Measurements from ENCODE around the gene ERAS. TPM values are rescaled to one million over a fixed set of nuclear protein-coding genes. Genes with fewer than 3 reads are reported as not detected.

ERAS gene, protein sequence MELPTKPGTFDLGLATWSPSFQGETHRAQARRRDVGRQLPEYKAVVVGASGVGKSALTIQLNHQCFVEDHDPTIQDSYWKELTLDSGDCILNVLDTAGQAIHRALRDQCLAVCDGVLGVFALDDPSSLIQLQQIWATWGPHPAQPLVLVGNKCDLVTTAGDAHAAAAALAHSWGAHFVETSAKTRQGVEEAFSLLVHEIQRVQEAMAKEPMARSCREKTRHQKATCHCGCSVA
- total RNA-seq (2014; rRNA removed; shearing (Covaris generic)), result not detected in 2 replicates

DNA sequence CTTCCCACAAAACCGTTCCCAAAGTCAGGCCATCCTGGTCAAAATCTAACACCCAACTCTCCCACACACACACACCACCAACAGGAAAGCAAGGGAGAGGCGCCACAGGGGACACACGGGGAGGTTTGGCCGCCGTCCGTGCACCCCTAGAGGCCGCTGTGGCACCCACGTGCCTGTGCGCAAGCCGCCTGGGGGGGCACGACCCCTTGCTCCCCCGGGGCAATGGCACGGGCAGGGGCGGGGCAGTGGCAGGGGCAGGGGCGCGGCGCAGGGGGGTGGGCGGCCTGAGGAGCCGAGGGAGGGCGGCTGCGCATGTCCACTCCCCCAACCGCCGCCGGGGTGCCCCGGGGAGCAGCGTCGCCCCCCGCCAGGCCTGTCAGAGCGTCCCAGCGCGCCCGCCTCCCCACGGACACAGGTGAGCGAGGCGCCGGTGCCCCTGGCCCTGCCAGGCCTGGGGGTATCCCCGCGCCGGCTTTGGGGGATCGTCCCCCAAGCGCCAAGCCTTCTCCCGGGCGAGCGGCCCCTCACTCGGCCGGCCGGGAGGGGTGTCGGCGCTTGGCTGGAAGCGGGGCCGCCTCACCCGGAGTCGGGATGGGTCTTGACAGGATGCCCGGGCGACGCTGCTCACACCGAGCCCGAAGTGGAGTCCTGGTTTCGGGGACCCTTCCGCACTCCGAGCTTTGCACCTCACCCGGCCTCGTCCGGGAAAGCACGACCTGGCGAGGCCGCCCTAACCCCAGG is at the start of gene ERAS:
Gene ERAS, plus strand, starts transcription at position 379 of the 741 bp plus-strand sequence. CDS start 2,611 bp downstream, outside the sequence.
- DNase-seq (ENCODE audit: low read depth), result no peak

DNA sequence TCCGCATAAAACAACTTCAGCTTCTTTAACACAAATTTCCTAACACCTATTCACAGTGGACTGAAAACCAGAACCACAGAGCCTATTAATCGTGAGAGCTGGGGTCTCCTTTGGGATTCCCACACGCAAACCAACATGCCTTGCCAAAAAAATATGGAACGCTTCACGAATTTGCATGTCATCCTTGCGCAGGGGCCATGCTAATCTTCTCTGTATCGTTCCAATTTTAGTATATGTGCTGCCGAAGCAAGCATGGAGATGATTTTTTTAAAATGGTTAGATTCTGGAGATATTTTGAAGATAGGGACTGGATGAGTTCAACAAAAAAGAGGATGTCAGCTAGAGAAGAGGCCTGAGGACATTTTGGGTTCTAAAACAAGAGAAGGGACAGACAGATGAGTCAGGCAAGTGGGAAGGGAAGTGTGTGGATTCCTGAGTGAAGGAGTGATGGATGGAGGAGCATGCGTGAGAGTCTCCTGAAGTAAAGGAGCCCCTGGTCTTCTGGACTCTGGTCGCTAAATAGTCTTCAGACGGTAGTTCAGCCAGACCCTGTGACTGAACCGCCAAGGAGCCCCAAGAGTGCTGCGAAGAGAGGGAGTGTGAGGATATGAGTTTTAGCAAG is 49.4 kb upstream of the ERAS start:
- peak; percentile 3 for DNase-seq (ENCODE audit: low read depth)

DNA sequence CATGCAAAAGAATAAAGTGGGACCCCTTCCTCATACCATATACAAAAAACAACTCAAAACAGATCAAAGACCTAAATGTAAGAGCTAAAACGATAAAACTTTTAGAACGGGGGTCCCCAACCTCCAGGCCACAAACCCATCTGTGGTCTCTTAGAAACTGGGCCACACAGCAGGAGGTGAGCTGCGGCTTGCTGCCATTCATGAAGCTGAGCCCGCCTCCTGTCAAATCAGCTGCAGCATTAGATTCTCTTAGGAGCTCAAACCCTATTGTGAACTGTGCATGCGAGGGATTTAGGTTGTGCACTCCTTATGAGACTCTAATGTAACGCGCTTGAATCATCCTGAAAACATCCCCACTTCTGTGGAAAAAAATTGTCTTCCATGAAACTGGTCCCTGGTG is 46.9 kb upstream of the ERAS start:
- no peak for DNase-seq (ENCODE audit: low read depth)

DNA sequence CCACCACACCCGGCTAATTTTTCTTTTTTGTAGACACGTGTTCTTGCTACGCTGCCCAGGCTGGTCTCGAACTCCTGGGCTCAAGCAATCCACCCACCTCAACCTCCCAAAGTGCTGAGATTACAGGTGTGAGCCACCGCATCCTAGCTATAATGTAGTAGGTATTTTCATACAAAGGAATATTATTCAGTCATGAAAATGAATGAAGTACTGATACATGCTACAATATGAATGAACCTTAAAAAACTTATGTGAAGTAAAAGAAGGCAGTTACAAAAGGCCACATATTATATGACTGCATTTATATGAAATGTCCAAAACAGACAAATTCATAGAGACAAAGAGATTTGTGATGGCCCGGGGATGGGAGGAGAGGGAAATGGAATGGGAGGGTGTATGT is 44.6 kb upstream of the ERAS start:
- DNase-seq (ENCODE audit: low read depth), result no peak

DNA sequence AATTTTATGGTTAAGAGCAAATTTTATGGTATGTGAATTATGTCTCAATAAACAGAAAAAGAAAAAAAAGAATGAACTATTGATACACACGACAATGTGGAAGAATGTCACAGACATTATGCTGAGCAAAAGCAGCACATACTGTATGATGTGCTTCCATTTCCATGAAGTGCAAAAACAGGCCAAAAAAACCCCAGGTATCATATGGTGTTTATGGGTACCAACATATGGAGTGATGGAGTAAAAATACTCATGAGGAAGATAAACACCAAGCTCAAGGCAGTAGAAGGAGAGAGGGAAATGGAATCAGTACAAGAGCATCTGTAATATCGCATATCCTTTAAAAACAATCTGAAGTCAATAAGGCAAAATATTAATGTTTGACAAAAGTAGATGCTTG is 44.1 kb upstream of the ERAS start:
- DNase-seq (ENCODE audit: low read depth), result no peak

DNA sequence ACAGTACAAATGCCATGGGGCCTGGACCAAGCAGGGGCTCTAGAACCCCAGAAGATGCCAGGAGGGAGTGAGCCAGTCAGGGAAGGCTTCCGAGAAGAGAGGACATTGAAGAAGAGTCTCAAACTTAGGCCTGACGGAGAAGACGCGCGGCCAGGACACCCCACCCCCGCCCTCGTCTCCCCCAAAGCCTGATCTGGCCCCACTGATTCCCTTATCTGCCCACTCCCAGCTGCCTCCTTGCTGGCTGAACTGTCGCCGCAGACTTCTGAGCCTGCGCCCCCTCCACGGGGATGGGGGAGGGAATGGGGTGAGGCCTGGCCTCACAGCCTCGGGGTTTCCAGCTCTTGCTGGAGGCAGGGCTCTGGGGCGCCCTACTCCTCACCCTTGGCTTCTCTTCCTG is 43.5 kb upstream of the ERAS start:
- DNase-seq (ENCODE audit: low read depth), result no peak

DNA sequence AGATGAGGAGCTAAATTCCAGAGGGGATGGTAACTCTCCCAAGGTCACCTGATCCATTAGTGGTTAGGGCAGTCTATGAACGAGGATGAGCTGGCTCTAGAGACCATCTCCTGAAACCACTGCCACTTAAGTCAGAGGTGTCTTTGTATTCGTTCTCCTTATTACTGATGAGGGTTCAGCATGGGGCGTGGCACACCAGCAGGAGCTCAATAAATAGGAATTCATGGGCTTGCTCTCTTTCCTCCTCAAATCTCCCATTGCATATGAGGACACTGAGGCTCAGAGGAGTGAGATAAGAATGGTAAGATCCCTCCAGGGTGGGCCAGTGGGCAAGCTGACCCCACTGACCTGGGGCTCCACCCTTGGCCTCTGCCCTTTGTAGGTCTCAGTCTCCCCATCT is 41.6 kb upstream of the ERAS start:
- DNase-seq (ENCODE audit: low read depth), result no peak

DNA sequence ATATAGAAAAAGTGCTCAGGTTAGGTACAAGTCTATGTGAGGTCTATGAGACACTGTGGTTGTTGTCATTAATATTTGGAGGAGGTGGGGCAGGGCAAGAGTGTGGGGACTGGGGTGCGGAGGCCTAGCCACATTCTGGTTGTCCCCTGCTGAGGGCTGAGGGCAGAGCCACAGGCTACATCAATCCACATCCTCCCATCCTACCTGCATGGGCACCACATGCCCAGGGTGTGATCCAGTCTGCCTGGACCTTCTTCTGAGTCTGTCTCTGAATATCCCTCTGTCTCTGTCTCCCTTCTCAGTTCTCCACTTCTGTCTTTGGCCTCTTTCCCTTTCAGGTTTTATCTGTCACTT is 41.1 kb upstream of the ERAS start:
- no peak for DNase-seq (ENCODE audit: low read depth)

DNA sequence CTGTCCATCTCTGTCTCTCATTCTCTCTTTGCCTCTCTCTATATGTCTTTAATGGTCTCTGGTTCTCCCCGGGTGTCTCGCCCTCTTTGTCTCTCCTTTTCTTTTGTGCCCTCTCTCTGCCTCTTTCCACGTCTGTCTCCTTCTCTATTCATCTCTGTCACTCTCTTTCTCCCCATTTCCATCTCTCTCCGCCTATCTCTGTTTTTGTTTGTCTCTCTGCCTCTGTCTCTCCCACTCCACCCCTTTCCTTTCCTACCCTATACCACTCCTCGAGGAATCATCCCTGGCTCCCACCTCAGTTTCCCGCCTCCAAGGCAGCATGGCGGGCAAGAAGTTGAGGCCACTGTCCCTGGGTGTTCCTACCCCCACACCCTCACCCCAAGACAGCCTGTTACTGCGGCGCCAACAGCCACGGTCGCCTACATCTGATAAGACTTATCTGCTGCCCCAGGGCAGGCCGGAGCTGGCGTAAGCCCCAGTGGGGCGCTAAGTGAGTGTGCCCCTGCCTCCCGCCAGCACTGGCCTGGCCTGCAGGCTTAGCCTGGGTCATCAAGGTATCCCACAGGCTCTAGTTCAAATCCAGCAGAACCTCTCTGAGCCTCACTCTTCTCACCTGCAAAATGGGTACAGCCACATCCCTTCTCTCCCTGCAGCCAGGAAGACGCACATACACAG is 40.6 kb upstream of the ERAS start:
- no peak for DNase-seq (ENCODE audit: low read depth)

DNA sequence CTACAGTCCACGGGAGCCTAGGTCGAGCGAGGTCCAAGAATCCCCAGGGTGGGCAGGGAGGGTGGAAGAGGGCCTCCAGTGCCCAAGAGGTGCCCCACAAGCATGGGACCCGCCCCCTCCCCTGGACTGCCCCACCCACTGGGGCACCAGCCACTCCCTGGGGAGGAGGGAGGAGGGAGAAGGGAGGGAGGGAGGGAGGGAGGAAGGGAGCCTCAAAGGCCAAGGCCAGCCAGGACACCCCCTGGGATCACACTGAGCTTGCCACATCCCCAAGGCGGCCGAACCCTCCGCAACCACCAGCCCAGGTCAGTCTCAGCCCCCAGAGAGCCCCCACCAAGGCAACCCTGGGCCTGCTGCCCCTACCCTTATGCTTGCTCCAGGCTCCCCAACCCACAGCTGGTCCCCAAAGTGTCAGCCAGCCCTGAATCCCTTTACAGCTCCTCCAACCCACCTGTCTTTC is 39.9 kb upstream of the ERAS start, which contains the start of gene GATA1:
Gene GATA1, plus strand, starts transcription at position 250 of the 460 bp plus-strand sequence. CDS start 4,520 bp downstream, outside the sequence.
- no peak for DNase-seq (ENCODE audit: low read depth)

DNA sequence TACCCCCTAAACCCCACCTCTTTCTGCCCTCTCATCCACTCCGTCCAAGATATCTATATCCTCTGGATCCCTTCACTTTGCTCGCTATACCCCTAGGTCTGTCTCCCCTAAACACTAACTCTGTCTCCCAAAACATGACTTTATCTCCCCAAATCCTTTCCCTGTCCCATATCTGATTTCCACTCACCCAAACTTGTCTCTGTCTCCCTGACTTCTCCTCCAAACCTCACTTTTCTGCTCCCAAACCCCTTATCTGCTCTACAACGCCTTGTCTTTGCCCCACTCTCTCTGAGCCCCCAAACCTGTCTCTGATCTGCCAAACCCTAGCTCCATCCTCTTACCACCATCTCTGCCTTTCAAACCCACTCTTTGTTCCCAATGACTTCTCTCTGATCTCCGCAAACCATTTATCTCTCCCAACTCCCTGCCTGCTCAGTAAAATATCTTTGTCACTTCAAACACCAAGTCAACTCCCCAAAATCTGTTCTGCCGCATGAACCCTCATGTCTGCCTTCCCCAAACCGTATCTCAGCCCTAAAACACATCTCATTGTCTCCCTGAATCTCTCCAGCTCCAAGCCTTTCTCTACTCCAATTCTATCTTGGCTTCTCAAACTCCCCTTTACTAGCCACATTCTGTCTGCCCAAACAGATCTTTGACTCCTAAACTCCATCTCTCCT is 39.3 kb upstream of the ERAS start:
- no peak for DNase-seq (ENCODE audit: low read depth)

DNA sequence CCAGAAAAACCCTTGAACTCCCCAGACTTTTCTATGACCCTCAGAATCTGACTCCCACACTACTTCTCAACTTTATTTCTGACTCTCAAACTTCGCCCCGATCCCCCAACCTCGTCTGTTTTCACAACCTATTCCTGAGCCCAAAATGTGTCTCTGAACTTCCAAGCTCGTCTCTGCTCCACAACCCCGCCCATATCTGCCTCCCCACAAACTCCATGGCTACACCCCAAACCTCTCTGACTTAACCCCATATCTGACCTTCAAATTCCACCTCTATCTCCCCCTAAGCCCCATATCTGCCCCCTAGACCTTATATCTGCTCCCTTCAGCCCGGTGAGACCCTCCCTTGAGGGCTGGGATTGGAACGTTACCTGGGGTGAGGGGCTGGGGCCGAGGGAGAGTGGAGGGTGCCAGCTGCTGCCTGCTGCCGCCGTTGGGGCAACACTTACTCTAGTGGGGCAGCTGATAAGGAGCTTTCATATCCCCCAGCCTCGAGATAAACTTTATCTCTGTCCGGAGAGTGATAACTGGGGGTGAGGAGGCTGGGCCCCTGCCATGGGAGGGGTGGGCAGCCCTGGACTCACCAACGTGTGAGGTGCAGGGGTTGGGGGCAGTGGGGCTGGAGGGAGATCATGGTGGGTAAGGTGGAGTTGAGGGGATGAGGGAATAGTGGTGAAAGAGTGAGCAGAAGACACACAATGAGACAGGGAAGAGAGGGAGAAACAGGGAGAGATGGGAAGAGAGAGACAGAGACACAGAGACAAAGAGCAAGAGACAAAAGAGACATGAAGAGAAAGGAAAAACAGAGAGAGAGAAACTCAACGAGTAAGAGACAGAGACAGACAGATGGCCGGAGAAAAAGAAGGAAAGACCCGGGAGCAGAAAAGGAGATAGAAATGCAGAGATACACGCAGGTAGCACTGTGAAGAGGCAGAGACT is 38.5 kb upstream of the ERAS start:
- DNase-seq (ENCODE audit: low read depth), result no peak

DNA sequence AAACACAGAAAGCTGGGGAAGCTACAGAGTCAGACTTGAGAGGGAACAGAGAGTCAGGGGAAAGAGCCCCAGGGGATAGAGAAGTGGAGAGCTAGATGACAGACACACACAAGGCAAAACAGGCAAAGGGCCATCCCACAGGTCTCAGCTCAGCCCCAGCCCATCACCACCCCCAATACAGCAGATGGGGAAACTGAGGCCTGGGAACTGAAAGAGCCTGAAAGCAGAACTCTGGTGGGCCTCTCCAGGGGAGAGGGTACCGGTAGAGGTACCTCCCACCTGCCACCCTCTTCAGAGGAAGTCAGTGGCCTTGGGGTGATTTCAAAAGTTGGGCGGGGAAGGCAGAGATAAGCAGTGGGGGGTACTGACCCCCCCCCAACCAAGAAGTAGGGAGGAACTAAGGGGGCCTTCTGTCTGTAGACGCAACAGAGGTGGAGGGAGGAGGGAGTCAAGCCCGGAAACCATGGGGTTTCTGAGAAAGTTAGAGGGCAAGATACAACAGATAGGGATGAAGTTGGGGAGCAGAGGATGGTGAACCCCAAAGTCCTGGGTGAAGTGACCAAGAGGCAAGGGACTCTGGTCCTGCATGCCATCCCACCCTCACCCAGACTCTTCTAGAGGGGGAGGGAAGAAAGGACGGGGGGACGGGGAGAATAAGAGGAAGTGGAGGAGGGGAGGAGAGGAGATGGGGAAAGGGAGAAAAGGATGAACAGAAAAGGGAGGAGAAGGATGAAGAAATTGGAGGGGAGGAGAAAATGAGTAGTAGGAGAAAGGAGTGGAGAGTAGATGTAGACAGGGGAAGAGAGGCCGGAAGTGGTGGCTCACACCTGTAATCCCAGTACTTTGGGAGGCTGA is 36.7 kb upstream of the ERAS start:
- DNase-seq (ENCODE audit: low read depth), result no peak

DNA sequence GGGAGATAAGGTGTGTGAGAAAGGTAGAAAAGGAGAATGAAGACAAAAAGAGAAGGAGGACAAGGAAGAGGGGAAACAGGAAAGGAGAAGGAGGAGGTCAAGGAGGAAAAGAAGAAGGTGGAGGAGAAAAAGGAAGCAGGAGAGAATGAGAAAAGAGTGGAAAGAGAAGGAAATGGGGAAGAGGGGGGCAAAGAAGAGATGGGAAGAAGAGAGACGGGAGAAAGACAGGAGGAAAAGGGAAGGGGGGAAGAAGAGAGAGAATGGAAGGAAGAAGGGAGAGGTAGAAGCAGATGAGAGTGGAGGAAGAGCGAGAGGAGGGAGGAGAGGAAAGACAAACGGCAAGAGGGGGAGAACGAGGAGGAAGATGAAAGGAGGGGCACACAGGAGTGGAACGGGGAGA is 35.8 kb upstream of the ERAS start:
- no peak for DNase-seq (ENCODE audit: low read depth)

DNA sequence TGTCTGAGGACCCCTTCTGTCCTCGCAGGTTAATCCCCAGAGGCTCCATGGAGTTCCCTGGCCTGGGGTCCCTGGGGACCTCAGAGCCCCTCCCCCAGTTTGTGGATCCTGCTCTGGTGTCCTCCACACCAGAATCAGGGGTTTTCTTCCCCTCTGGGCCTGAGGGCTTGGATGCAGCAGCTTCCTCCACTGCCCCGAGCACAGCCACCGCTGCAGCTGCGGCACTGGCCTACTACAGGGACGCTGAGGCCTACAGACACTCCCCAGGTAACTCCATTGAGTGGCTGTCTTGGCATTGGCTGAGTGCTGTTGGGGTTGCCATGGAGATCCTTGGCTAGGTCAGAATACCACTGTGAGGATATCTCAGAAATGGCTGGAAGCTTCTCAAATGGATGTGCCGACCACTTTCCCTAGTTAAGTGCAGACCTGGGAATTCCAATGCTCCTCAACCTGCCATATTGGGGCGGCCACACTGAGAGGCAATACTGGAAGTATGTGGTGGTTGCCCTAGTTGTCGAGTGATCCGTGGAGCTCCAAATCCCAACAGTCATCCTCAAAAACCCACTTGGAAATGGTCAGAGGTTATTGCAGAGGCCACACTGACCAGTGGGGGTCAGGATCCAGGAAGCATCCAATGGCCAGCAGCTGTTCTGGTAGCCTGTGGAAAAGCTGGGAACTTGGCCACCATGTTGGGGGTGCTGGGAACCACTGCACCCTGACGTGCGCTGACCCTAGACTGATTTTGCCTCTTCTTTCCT is 35.1 kb upstream of the ERAS start:
- no peak for DNase-seq (ENCODE audit: low read depth)

DNA sequence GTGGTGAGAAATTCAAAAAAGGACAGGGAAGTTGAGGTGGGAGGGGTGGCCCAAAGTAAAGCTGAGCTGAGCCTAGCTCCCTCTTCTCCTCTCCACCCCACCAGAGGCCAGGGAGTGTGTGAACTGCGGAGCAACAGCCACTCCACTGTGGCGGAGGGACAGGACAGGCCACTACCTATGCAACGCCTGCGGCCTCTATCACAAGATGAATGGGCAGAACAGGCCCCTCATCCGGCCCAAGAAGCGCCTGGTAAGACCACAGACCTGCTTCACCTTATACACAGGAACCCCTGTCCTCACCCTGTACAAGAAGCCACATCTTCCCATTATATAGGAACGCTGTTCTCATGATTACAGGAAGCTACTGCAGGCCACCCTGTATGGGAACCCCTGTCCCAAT is 34.1 kb upstream of the ERAS start:
- DNase-seq (ENCODE audit: low read depth), result no peak

DNA sequence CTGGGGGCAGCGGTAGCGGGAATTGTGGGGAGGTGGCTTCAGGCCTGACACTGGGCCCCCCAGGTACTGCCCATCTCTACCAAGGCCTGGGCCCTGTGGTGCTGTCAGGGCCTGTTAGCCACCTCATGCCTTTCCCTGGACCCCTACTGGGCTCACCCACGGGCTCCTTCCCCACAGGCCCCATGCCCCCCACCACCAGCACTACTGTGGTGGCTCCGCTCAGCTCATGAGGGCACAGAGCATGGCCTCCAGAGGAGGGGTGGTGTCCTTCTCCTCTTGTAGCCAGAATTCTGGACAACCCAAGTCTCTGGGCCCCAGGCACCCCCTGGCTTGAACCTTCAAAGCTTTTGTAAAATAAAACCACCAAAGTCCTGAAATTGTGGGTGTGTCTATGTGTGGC is 32.4 kb upstream of the ERAS start:
- DNase-seq (ENCODE audit: low read depth), result no peak

DNA sequence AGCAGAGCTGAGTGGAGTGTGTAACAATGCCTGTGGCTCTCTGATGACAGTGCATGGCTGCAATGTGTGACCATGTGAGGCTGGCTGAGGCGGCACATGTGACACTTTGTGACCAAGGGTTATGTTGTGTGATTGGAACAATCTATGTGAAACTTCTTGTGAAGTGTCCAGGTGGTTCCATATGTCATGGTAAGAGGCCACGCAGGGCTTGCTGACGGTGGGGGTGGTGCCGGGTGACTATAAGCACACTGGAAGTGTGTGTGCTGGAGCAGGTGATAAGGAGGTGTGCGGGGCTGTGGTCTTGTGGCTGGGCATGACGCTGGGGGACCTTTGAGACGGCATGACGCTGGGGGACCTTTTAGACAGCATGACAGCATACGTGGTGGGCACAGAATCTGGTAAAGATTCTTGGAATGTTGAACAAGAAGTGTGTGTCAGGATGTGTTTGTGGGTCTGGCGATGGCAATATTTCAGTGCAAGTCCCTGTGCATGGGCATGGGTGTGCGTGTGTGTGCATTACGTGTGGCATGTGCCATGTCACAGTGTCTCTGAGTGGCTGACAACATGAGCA is 31.9 kb upstream of the ERAS start:
- DNase-seq (ENCODE audit: low read depth), result no peak

All from RPMI7951 (cell line).